ENCODE measurements around the gene SMC6. TPM values are rescaled to one million over a fixed set of nuclear protein-coding genes. Genes with fewer than 3 reads are reported as not detected.

The SMC6 gene
- total and polyA plus RNA-seq, 10 of the 15 experiments (the other 5 are each of a cell fraction or from before 2014, with no cell fraction given): 12.8 to 63.8 (median 38.8) TPM

- FAIRE-seq (no peak), ATAC-seq (no peak), DNase-seq (ENCODE audit: low read depth, low spot score) (no peak)
- Histone ChIP-seq H3K27me3 (replicated peaks in 1 of 2; ENCODE audit: control insufficient read depth in 2 of 2, insufficient read depth in 2 of 2, low read length in 1 of 2) (no peaks in the 10 kb centered on the region), H2AFZ (ENCODE audit: control insufficient read depth, low read depth, low read length) (no peak overlapping the region; the same call in 1 of the 2 replicates), H3K4me2 (ENCODE audit: control insufficient read depth, insufficient read depth) (no peak overlapping the region; the same call in 1 of the 2 replicates), H3K9ac (ENCODE audit: control insufficient read depth, insufficient read depth, low read length) (no peak overlapping the region), H4K20me1 (ENCODE audit: control insufficient read depth, insufficient read depth) (no peaks in the 10 kb centered on the region), H3K4me3 (no peak overlapping the region), H3K9me3 (replicated peaks; ENCODE audit: control insufficient read depth, insufficient read depth, low read length) (no peaks in the 10 kb centered on the region), H3K36me3 (ENCODE audit: control insufficient read depth in 2 of 2, insufficient read depth in 2 of 2, low read length in 1 of 2) (no peaks in the 10 kb centered on the region), H3K79me2 (ENCODE audit: control insufficient read depth, insufficient read depth, low read length) (no peaks in the 10 kb centered on the region), H3K4me1 (ENCODE audit: control insufficient read depth, insufficient read depth, low read length) (peaks cover 21% of the 10 kb centered on the region), H3K27ac (ENCODE audit: control insufficient read depth, insufficient read depth) (no peak overlapping the region)
- ChIA-PET POLR2A (interaction anchor here (1.4 to 9.6 kb wide), 5 partner anchors 13 to 50 kb away, joined by 4 to 108 read pairs (median 13); partner anchors contain the start of genes GEN1, MSGN1 and SMC6), CTCF (interaction anchor here (0.8 to 7.8 kb wide), 11 partner anchors 9 to 81 kb away, joined by 3 to 77 read pairs (median 5); partner anchors contain the start of gene MSGN1), RAD21 (ENCODE audit: unreplicated experiment) (interaction anchor here (0.6 to 9.9 kb wide), 5 partner anchors 12 to 54 kb away, joined by 3 to 96 read pairs (median 16); partner anchors contain the start of genes GEN1 and MSGN1), SMC1A (ENCODE audit: uncharacterized antibody, unreplicated experiment) (interaction anchor here (1.4 to 12.9 kb wide), 9 partner anchors 13 to 92 kb away, joined by 4 to 288 read pairs (median 12); partner anchors contain the start of gene MSGN1)
- in situ Hi-C loops (cut with MboI): no loop called here
- intact Hi-C loops (cut with micrococcal nuclease; ENCODE audit: unreplicated experiment): no loop called here
- 92% methylated on average over 1 of the region's 1 CpG for WGBS (ENCODE audit: insufficient coverage, insufficient replicate concordance, low lambda C conversion rate, missing lambda C conversion rate)
- BruUV-seq (replicated peaks): no TSS peak
- TF ChIP-seq, protein P1, sequence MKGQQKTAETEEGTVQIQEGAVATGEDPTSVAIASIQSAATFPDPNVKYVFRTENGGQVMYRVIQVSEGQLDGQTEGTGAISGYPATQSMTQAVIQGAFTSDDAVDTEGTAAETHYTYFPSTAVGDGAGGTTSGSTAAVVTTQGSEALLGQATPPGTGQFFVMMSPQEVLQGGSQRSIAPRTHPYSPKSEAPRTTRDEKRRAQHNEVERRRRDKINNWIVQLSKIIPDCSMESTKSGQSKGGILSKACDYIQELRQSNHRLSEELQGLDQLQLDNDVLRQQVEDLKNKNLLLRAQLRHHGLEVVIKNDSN (IDR thresholded peaks at IDR 0.05; ENCODE audit: borderline replicate concordance, extremely low read length, insufficient read depth, low read depth, low read length): no peak
- TF ChIP-seq MEF2B (IDR thresholded peaks at IDR 0.05; ENCODE audit: partially characterized antibody, poor library complexity, severe bottlenecking) (peak; percentile 3), ZNF687 (IDR thresholded peaks at IDR 0.05) (peak; percentile 68; the same call in 1 of the 2 replicates), HDAC6 (IDR thresholded peaks at IDR 0.05; ENCODE audit: unreplicated experiment) (no peak), EZH2 (IDR thresholded peaks at IDR 0.05; ENCODE audit: borderline replicate concordance, control insufficient read depth, low read depth, low read length) (no peak)
- TF ChIP-seq, protein P2, sequence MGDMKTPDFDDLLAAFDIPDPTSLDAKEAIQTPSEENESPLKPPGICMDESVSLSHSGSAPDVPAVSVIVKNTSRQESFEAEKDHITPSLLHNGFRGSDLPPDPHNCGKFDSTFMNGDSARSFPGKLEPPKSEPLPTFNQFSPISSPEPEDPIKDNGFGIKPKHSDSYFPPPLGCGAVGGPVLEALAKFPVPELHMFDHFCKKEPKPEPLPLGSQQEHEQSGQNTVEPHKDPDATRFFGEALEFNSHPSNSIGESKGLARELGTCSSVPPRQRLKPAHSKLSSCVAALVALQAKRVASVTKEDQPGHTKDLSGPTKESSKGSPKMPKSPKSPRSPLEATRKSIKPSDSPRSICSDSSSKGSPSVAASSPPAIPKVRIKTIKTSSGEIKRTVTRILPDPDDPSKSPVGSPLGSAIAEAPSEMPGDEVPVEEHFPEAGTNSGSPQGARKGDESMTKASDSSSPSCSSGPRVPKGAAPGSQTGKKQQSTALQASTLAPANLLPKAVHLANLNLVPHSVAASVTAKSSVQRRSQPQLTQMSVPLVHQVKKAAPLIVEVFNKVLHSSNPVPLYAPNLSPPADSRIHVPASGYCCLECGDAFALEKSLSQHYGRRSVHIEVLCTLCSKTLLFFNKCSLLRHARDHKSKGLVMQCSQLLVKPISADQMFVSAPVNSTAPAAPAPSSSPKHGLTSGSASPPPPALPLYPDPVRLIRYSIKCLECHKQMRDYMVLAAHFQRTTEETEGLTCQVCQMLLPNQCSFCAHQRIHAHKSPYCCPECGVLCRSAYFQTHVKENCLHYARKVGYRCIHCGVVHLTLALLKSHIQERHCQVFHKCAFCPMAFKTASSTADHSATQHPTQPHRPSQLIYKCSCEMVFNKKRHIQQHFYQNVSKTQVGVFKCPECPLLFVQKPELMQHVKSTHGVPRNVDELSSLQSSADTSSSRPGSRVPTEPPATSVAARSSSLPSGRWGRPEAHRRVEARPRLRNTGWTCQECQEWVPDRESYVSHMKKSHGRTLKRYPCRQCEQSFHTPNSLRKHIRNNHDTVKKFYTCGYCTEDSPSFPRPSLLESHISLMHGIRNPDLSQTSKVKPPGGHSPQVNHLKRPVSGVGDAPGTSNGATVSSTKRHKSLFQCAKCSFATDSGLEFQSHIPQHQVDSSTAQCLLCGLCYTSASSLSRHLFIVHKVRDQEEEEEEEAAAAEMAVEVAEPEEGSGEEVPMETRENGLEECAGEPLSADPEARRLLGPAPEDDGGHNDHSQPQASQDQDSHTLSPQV (IDR thresholded peaks at IDR 0.05): peak; percentile 93
- TF ChIP-seq, protein P3, sequence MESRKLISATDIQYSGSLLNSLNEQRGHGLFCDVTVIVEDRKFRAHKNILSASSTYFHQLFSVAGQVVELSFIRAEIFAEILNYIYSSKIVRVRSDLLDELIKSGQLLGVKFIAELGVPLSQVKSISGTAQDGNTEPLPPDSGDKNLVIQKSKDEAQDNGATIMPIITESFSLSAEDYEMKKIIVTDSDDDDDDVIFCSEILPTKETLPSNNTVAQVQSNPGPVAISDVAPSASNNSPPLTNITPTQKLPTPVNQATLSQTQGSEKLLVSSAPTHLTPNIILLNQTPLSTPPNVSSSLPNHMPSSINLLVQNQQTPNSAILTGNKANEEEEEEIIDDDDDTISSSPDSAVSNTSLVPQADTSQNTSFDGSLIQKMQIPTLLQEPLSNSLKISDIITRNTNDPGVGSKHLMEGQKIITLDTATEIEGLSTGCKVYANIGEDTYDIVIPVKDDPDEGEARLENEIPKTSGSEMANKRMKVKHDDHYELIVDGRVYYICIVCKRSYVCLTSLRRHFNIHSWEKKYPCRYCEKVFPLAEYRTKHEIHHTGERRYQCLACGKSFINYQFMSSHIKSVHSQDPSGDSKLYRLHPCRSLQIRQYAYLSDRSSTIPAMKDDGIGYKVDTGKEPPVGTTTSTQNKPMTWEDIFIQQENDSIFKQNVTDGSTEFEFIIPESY (IDR thresholded peaks at IDR 0.05): peak; percentile 17; the same call in 1 of the 2 replicates
Observed at GRCh38 chr2:17800693-17801458, 47.3 kb upstream of the SMC6 start.
